Measurements from ENCODE around the gene MRC2. TPM values are rescaled to one million over a fixed set of nuclear protein-coding genes. Genes with fewer than 3 reads are reported as not detected.
A peak's percentile ranks its signal among the peaks of the same experiment; 100 is the strongest.
"Not testable (repeated sequence)": the region's sequence is repeated elsewhere in the genome, so short reads cannot be mapped to it uniquely, and the experiment has no call there.

MRC2 gene
- total RNA-seq, 1 experiment from 2014 or later: 144 TPM

DNA sequence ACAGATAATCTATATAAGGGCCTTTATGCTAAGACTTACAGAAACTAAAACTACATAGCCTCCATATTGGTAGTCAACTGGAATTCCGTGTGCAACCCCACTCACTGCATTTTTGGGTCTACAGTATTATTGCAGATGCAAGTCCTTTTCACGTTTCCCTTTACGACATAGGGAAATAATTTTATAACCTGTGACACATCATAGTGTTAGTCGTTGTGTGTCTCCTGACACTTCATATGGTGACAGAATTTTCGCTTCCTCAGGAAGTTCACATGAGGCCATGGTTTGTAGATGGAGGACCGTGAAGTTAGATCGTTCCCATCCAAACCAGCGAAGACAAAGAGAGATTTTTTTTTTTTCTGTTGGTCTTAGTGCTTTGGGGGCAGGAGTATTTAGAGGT, 15.7 kb upstream of the MRC2 start:
- DNase-seq (ENCODE audit: low read depth): no peak

DNA sequence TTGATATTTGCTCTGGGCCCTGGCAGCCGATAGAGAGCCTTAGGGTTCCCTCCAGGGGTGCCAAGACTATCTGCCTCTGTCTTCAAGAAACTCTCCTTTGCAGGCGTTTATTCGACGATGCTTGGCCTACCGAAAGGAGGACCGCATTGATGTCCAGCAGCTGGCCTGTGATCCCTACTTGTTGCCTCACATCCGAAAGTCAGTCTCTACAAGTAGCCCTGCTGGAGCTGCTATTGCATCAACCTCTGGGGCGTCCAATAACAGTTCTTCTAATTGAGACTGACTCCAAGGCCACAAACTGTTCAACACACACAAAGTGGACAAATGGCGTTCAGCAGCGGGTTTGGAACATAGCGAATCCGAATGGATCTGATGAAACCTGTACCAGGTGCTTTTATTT, 15.2 kb upstream of the MRC2 start:
- not testable (repeated sequence) for DNase-seq (ENCODE audit: low read depth)

DNA sequence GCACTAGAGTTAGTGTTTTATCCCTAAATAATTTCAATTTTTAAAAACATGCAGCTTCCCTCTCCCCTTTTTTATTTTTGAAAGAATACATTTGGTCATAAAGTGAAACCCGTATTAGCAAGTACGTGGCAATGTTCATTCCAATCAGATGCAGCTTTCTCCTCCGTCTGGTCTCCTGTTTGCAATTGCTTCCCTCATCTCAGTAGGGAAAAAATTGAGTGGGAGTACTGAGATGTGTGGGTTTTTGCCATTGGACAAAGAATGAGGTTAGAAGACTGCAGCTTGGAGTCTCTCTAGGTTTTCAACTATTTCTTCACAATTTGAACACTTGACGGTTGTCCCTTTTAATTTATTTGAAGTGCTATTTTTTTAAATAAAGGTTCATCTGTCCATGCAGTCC, 14.4 kb upstream of the MRC2 start:
- DNase-seq (ENCODE audit: low read depth): not testable (repeated sequence)

DNA sequence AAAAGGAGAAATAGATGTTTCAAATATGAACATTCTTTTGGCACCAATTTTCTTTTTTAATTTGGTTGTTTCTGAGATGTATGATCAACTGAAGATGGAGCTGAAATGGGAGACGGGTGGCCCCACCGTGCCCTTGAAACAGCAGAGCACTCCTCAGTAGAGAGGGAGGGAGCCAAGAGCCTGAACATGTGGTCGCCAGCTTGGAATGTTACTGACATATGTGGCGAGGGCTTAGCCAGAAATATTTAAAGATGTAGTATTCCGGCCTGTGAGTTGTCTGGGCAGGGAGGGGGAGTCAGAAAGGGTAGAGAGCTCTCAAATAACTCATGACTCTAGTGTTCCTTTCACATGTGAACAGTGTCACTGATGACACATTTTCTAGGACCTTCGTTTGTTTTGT, 13.3 kb upstream of the MRC2 start:
- DNase-seq (ENCODE audit: low read depth): peak; percentile 48

DNA sequence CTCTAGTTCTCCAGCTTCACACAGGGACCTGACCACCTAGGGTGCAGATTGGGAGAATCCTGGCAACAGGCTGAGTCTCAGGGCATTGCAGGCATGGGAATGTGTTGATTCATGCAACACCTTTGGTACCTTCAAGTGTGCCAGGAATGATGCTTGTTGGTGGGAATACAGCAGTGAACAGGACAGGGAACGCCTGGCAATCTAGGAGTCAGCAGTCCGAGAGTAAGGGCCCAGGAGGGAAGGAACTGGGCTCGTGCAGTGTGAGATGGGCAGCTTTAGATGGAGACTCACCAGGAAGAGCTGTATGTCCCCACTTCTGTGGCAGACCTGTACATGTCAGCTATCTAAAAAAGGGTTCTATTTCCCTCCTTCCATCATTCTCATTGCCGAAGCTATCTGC, 12.0 kb upstream of the MRC2 start:
- DNase-seq (ENCODE audit: low read depth): no peak

DNA sequence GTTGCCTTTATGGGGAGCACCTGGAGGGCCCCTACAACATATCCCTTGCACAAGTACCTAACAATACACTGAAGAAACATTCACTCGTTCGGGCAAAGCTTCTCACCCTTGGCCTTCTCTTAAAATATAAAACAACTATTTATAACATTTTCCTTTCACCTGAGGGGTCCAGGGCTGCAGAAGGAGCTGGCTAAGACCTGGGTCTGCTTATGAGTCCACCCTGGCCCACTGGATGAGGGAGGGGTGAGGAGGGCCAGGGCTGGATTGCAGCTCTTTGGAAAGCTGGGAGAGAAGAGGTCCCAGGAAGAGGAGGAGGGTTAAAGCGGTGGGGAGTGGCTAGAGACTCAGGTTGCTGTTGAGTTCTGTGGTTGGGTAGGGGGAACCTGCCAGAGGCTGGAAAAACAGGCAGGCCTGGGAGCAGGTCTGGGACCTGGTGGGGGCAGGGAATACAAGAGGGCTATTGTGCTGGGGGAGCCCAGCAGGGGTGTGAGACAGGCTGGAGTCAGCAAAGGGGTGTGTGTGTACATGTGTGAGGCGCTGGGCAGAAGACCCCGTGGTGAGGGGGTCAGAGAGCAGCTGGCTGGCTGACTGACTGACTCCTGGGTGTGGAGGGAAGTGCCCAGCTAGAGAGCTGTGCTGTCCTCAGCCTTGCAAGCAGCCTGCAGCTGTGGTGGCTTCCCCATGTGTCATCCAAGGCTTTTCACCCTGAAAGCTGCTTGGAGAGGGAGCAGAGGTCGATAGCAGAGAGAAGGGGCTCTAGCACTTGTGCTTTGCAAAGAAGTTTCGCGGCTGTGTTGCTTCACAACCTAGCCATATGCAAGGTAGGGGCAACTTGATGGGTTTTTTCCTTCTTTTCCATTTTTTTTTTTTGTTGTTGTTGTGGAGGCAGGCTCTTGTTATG, 10.2 kb upstream of the MRC2 start:
- no peak for DNase-seq (ENCODE audit: low read depth)

DNA sequence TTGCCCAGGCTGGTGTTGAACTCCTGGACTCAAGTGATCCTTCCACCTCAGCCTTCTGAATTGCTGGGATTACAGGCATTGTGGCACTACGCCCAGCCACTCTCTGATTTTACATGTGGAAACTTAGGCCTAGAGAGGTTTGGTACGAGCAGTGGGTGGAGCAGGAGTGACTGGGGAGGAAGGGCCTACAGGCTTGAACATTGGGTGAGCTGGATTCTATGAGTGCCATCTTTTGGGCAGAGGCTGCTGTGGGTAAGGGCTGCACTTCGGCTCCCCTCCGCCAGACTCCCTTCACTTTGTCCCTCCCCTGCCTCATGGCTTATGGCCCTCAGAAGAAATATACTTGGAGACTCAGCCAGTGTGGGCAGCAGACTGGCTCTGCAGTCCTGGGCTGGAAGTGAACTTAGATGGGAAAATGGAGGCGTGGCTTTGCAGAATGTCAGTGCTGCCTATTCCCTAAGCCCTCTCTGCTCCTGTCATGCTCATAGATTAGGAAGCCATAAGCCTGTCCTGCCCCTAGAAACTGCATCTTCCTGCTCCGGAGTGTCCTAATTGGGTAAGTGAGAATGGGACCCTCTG, 9.5 kb upstream of the MRC2 start:
- no peak for DNase-seq (ENCODE audit: low read depth)

DNA sequence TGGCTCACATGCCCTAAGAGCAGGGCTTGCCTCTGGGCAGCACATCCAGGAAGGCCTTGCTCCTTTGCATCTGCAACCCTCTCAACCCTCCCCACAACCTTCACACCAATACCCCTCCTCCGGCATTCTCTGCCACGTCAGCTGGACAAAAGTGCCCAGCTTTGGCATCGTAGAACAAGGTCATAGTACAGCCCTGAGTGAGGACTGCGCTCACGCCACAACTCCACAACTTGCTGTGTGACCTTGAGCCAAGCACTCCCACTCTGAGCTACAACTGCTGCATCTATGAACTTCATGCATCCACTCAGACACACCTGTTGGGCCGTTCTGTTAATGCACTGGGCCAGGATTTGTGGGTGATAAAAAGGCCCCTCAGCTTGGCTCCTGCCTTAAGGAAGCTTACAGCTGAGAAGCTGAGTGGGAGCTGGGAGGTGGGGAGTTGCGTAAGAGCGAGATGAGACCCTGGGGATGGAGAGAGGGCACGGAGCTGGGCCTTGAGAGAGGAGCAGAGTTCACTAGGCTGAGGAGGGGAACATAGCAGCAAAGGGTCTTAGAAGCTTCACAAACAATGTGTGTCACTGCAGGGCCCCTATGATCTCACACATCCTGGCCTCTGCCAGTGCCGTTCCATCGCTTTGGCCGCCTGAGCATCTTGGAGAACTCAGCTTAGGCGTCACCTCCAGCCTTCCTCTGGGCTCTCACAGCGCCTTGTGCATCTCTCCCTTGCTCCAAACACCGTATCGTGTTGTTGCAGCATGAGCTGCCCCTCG, 8.6 kb upstream of the MRC2 start:
- no peak for DNase-seq (ENCODE audit: low read depth)

DNA sequence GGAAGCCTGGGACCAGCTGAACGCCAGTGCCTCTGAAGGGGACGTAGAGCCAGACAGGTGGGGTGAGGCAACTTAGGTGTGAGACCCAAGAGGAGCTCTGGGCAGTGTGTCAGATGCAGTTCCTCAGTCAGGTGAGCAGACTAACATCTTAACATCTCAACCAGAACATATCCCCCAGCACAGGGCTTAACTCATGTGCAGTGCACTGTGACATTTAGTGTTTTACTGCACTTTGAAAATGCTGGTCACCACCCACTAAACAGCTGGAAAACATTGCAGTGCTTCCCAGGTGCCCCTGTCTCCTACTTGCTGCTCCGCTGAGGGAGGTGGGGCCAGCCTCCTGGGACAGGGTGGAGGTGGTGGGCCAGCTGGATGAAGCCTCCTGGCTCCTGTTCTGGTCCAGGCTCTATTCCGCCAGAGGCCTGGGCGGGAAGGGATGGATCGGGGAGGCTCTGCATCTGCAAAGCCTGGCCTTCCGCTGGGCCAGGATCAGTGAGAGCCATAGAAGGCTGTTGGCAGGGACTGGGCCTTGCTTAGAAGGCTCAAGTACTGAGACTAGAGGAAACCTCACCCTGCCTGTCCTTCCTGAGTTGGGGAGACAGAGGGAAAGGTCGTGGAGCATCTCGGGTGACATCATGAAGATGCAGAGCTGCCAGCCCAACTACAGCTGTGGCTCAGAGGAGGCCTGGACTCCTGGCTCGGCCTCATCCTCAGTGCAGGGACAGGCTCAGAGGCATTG, 7.9 kb upstream of the MRC2 start:
- no peak for DNase-seq (ENCODE audit: low read depth)

DNA sequence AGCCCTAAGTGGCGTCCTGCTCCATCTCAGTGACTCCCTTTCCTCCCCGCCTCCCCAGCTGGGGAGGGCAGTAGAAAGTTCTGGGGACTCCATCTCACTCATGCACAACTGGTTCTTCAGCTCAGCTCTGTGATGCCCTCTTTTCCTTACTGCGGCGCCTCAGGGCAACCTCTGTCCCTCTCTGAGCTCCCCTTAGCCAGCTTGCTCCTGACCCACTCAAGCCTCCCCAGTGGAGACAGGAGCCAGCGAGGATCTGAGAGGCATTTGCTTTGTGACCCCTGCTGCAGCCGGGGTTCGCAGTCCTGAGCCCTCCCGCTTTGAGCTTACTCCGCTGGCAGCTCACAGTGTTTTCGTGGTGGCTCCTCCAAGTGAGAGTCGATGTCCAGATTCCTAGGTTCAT, 6.2 kb upstream of the MRC2 start:
- no peak for DNase-seq (ENCODE audit: low read depth)

DNA sequence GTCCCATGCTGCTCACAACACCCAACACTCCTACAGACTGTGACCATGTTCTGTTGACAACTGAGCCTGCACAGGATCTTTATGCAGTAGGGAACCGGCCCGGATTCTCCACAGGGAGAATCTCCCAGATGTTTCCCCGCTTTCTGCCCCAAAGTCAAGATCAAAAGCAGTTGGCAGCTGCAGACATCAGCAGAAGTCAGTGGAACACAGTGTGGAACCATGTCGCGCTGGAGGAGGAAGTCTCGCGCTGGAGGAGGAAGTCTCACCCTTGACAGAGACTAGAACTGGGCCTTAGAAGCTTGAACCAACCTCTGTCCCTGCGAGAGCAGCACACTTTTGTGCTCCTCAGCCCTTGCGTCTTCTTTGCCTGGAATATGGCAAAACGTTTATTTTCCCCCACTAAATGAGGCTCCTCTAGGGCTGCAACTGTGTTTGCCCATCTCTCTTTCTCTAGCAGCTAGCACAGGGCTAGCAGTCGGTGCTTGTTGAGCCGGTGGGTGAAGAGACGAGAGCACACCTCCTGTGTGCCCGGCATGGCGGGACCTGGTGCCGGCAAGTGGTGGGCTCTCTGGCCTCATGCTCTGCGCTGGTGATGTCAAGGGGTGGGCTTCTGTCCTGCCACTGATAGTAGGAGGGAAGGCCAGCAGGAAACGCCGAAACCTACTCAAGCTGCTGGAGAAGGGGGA, 2.1 kb upstream of the MRC2 start:
- DNase-seq (ENCODE audit: low read depth): no peak

DNA sequence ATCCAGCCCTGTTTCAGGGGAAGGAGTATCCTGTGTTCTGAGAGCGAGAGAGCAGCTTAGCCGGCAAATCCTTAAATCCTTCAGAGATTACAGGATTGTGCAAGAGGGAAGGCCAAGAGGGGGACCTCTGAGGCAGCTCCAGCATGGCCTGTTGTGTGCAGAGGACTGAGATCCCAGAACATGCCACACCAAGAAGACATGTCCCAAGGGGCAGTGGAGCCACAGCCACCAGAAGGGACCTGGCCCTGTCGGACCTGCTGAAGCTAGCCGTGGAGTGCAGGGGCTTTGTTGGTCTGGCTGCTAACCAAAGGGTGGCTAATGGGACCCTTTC, 1.6 kb upstream of the MRC2 start:
- no peak for DNase-seq (ENCODE audit: low read depth)

DNA sequence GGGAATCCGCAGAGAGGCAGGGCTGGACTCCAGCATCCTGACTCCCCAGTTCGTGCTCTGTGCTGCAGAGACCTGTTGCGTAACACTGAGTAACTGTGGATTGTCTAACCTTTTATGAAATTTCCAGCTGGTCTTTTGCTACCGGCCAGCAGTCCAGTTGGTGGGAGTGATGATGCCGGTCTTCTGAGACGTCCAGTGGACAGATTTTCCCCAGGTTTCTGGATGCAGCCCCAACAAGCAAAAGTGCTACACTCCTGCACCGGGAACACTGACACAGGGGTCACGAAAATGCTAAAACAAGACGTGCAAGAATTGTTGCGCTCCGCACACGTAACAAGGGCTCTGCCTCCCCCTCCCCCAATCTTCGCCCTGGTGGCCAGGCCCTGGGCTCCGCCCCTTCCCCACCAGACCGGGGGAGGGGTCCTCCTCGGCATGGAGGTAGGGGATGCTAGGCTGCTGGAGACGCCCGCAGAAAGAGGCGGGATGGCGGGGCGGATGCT, 701 bp upstream of the MRC2 start:
- peak; percentile 65 for DNase-seq (ENCODE audit: low read depth)

DNA sequence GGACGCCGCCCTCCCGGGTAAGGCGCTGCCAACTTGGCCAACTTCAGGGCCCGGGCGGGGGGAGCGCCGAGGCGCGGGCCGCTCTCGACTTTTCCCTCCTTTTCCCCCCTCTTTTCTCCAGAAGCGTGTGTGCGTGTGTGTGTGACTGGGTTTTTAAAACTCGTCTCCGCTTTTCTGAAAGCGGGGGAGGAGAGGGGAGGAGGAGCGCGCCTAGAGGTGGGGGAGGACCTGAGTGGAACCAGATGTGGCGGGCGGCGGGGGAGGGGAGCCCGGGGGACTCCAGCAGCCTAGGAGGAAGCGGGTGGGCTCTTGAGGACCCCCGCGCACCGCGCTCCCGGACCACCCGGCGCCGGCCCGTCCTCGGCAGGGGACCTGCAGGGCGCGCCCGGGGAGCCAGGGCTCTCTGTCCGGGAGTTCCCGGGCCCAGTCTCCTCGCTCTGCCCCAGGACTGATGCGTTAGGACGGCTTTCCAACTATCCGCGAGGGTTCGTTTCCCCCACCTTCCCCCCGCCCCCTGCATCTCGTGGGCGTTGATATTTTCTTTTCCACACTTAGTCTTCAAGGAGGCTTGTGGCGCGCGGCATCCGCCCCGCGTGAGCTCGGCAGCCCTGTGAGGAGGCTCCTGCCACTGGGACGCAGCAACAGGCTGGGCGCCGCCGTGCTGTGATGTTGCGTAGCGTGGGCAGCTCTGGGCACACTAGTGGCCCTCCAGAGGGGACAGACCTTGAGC, 599 bp downstream of the MRC2 start:
- DNase-seq (ENCODE audit: low read depth): peak; percentile 60

DNA sequence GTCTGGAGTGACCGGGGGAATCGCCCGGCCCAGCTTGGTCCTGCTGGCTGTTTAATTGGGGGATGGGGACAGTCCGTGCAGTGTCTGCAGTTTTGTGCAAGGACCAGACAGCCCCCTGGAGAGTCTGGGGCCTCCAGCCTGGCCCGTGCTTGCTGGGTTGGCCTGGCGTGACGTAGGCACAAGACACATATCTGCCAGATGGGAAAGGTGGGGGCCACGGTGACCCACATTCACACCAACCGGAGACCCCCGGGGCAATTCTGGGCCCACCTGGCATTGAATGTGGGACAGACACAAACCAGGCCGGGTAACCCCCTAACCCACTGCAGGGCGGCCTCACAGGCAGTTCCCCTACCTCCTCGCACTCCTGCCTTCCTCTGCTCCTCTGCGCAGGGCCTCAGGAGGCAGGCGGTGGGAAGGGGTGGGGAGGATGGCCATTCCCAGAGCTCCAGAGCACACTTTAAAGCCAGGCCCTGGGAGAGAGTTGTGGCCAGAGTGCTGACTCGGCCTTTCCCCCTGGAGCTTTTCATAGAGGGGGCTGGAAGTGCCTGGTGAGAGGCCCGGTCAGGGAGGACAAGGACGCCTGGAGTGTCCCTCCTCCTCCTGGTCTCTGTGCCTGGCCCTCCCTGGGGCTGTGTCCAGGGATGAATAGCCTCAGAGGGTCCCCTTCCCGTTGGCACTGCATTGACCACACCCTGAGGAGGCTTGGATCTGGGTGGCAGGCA, 1.5 kb downstream of the MRC2 start:
- peak; percentile 43 for DNase-seq (ENCODE audit: low read depth)

DNA sequence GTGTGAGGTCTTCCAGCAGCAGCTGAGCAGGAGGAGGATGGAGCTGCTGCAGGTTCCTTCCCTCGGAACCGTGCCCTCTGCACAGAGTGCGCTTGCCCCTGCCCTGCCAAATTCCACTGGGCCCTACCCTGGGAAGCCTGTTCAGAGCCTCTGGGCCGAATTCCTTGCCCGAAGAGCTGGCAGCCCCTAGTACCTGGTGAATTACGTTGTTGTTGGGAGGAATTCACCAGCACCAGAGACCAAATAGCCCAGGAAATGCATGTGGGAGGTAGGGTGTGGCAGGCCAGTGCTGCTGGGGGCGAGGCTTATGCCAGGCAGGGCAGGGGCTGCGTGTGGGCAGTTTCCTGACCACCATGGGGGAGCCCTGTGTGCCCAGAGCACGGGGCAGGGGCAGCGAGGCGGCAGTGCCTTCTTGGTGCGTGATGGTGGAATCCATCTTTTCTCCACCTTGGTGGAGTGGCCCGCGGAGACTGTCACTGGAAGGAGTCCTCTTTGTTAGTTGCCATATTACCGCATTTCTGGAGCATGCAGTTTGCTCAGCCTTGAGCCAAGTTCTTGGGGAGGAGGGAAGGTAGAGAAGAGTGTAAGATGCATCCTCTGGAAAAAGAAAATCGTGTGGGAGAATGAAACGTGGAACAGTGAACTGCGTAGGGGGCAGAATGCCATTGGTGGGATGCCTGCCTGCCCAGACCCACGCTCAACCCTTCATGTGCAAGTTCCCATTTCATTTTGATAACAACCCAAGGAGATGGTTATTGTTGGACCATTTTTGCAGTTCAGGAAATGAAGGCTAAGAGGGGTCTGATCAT, 2.3 kb downstream of the MRC2 start:
- peak; percentile 11 for DNase-seq (ENCODE audit: low read depth)

DNA sequence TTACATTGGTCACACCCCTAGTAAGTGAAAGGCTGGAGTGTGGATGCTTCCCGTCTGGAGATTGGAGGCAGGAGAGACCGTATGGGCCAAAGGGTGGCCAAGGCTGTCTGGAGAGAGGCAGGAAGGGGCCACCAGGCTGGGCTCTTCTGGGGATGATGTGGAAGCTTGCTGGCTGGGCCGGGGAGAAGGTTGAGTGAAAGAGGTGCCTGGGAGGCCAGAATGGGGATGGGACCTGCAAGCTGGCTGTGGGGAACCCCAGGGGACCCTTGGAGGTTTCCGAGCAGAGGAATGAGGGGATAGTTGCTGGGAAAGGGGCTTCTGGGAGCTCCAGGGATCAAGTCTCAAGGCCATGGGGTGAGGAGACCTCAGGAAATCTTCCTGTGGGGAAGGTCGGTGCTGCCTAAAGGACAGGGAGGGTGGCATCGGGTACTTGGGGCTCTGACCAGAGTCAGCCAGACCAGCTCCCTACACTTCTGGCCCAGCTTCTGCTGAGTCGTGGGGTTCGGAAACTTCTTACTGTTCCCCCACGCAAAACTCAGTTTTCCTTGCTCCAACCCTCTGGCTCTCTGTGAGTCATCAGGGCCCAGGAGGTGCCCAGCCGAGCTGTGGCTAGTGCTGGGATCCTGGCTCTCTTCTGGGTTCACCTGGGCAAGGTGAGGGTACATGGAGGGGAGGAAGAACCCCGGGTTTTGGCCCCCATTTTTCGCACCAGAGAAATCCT, 3.1 kb downstream of the MRC2 start:
- DNase-seq (ENCODE audit: low read depth): peak; percentile 57
